Measurements from ENCODE around the gene DQX1. TPM values are rescaled to one million over a fixed set of nuclear protein-coding genes. Genes with fewer than 3 reads are reported as not detected.

DQX1 gene
- total and polyA plus RNA-seq, 9 of the 15 experiments (the other 6 are each of a cell fraction or from before 2014, with no cell fraction given), result 0.04 to 0.38 (median 0.18) TPM; not detected in 1

- TF ChIP-seq ZNF395 (CRISPR knock-in tag; IDR thresholded peaks at IDR 0.05) (no peak), U2AF1 (optimal IDR thresholded peaks at IDR 0.05; ENCODE audit: low read depth, low read length) (no peak), RBM39 (optimal IDR thresholded peaks at IDR 0.05; ENCODE audit: low read depth, low read length) (peak; percentile 14), NCOA4 (IDR thresholded peaks at IDR 0.05; ENCODE audit: partially characterized antibody) (no peak), ZMIZ1 (IDR thresholded peaks at IDR 0.05; ENCODE audit: low read depth in 2 of 2, low read length in 2 of 2) (peak in 1 of 2 experiments; percentile 61; a peak in 1 of 4 replicates), ZNF830 (CRISPR knock-in tag; IDR thresholded peaks at IDR 0.05) (no peak), ZZZ3 (IDR thresholded peaks at IDR 0.05) (peak; percentile 58; the same call in 1 of the 2 replicates), CBX1 (IDR thresholded peaks at IDR 0.05; ENCODE audit: low read depth) (peak; percentile 85), ZNF436 (CRISPR knock-in tag; IDR thresholded peaks at IDR 0.05) (peak; percentile 52; the same call in 1 of the 2 replicates), NEUROD1 (IDR thresholded peaks at IDR 0.05; ENCODE audit: borderline replicate concordance, low read depth, low read length, partially characterized antibody) (peak; percentile 48), TSC22D4 (tag; IDR thresholded peaks at IDR 0.05) (no peak), EGR1 (conservative IDR thresholded peaks at IDR 0.05) (0 out of 2 replicates have a peak, but pooled peaks have one; percentile 8), GTF2E2 (tag; IDR thresholded peaks at IDR 0.05) (peak; percentile 90)
- TF ChIP-seq, protein P1, sequence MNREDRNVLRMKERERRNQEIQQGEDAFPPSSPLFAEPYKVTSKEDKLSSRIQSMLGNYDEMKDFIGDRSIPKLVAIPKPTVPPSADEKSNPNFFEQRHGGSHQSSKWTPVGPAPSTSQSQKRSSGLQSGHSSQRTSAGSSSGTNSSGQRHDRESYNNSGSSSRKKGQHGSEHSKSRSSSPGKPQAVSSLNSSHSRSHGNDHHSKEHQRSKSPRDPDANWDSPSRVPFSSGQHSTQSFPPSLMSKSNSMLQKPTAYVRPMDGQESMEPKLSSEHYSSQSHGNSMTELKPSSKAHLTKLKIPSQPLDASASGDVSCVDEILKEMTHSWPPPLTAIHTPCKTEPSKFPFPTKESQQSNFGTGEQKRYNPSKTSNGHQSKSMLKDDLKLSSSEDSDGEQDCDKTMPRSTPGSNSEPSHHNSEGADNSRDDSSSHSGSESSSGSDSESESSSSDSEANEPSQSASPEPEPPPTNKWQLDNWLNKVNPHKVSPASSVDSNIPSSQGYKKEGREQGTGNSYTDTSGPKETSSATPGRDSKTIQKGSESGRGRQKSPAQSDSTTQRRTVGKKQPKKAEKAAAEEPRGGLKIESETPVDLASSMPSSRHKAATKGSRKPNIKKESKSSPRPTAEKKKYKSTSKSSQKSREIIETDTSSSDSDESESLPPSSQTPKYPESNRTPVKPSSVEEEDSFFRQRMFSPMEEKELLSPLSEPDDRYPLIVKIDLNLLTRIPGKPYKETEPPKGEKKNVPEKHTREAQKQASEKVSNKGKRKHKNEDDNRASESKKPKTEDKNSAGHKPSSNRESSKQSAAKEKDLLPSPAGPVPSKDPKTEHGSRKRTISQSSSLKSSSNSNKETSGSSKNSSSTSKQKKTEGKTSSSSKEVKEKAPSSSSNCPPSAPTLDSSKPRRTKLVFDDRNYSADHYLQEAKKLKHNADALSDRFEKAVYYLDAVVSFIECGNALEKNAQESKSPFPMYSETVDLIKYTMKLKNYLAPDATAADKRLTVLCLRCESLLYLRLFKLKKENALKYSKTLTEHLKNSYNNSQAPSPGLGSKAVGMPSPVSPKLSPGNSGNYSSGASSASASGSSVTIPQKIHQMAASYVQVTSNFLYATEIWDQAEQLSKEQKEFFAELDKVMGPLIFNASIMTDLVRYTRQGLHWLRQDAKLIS (CRISPR knock-in tag; IDR thresholded peaks at IDR 0.05), result no peak
- TF ChIP-seq, protein P2, sequence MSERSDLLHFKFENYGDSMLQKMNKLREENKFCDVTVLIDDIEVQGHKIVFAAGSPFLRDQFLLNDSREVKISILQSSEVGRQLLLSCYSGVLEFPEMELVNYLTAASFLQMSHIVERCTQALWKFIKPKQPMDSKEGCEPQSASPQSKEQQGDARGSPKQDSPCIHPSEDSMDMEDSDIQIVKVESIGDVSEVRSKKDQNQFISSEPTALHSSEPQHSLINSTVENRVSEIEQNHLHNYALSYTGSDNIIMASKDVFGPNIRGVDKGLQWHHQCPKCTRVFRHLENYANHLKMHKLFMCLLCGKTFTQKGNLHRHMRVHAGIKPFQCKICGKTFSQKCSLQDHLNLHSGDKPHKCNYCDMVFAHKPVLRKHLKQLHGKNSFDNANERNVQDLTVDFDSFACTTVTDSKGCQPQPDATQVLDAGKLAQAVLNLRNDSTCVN (CRISPR knock-in tag; IDR thresholded peaks at IDR 0.05), result peak; percentile 72; the same call in 1 of the 2 replicates
Measured at GRCh38 chr2:74472086-74472944, 53.7 kb downstream of the DQX1 start, which contains the start of gene MRPL53 (continued).

Measured in K562 (cell line).